LNCaP clone FGC (cell line): Measurements from ENCODE around the gene UBR2.

Experiments used
- DNase-seq: peaks from one replicate; pipeline ENCODE4 v3.0.0-alpha.2; 2011; ENCODE audit warnings: low read depth
- H3K4me3 ChIP-seq: 2 replicates; pipeline ENCODE4 v1.5.1; 2011; ENCODE audit warnings: mild to moderate bottlenecking, low read depth, low read length, control low read depth
- CTCF ChIP-seq: IDR thresholded peaks from 2 replicates; pipeline ENCODE4 v1.5.1; 2012; ENCODE audit warnings: mild to moderate bottlenecking; ENCODE audit not compliant: control insufficient read depth, insufficient read depth; ENCODE audit errors: extremely low read depth

UBR2 gene

GRCh38 chr6:42637681-42638080, 73.9 kb downstream of the UBR2 start:
- DNase-seq, result no peak
- no peak for TF ChIP-seq CTCF
- H3K4me3 ChIP-seq, result no peak overlapping the region

- TF ChIP-seq CTCF, result no peak
- no peak for DNase-seq
- H3K4me3 ChIP-seq, result no peak overlapping the region
These were observed 79.0 kb downstream of the UBR2 start for GRCh38 chr6:42642794-42643193.

- no peak for DNase-seq
- no peak for TF ChIP-seq CTCF
- H3K4me3 ChIP-seq, result no peak overlapping the region
These were observed 80.4 kb downstream of the UBR2 start for GRCh38 chr6:42644211-42644610.

- DNase-seq, result no peak
- no peak for TF ChIP-seq CTCF
- H3K4me3 ChIP-seq, result no peak overlapping the region
These were observed 88.4 kb downstream of the UBR2 start for GRCh38 chr6:42652024-42652746.

- no peak overlapping the region for H3K4me3 ChIP-seq
- no peak for TF ChIP-seq CTCF
- no peak for DNase-seq
These were observed 90.0 kb downstream of the UBR2 start for GRCh38 chr6:42653851-42654250.

- no peak overlapping the region for H3K4me3 ChIP-seq
- no peak for DNase-seq
- no peak for TF ChIP-seq CTCF
These were observed 96.0 kb downstream of the UBR2 start for GRCh38 chr6:42659806-42660205.

GRCh38 chr6:42661540-42662153, 97.8 kb downstream of the UBR2 start:
- TF ChIP-seq CTCF, result peak; percentile 78
- no peak overlapping the region for H3K4me3 ChIP-seq
- DNase-seq, result peak; percentile 17
